GM19240 (cell line): ENCODE data around the gene KRT14.
"Not testable (repeated sequence)": the region's sequence is repeated elsewhere in the genome, so short reads cannot be mapped to it uniquely, and the experiment has no call there.

Experiments
- DNase-seq: peaks from one replicate; pipeline ENCODE4 v3.0.0; 2011; ENCODE audit warnings: low spot score; ENCODE audit not compliant: insufficient read length

KRT14 gene

DNA sequence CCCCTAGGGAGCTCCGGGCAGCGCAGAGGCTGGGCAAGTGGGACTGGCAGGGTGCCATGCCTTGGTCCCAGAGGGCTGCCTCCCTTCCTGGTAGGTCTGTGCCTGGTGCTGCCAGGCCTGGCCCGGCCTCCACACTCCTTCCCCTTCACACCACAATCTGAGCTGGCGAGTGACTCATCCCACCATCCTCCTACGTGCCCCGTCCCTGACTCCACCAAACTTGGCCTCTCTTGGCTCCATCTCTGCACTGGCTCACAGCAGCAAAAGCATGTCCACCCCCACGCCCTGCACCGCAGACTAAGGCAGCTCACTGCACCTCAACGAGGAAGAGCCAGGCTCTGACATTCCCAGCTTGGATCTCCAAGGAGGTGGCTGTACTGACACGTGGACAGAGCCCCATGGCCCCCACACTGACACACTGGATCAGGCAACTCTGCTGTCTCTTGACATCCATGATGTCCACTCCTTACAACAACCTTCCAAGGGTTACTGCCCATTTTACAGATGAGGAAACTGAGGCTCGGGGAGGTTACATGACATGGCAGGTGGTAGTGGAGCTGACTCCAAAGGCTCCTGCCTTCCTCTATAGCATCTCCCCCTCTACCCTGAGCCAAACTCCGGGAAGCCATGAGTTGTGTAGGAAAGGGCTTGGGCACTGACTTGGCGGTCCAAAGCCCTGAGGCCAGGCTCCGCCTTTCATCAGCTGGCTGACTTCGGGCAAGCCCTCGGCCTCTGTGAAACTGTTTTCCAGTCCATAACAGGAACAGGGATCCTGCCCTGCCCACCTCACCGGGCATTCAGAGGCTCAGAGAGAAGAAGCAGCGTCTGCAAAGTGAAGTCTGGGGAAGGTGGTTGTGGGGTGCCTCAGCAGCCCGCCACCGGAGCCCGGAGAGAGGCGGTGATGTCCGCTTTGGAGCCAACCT, 38.5 kb downstream of the KRT14 start:
- DNase-seq: no peak

DNA sequence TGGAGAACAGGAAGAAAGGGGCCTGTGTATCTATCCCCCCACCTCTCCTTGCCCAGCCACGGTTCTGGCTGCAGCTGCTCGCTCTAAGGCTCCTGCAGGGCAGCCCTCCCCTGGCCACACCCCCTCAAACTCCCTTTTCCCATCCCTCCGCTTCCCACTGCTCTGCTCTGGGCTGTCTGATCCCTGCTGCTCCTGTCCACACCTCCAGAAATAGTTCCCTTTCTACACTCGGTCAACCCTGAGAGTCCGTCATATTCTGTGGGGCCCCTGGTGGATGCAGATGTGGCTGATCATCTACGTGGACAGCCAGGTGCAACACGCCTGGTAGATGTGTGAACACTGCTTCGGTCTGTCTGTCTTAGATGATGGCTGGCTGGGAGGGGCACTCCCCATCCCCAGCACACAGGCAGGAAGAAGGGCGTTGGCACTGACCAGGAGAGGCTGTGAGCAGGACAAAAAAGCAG, 39.3 kb downstream of the KRT14 start:
- DNase-seq: no peak

DNA sequence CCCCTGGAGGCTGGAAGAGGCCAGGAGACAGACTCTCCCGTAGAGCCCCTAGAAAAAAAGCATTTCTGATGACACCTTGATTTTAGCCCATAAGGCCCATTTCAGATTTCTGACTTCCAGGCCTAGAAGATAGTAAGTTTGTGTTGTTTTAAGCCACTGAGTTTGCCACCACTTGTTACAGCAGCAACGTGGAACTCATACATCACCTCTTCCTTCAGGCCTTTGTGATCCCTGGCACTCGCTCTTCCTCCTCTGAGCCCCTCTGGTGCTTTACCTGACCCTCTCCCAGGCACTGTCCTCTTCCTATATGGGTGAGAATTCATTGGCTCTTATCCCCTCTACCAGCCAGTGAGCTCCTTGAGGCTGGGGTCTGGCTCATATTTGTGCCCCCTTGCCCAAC, 39.9 kb downstream of the KRT14 start:
- no peak for DNase-seq

DNA sequence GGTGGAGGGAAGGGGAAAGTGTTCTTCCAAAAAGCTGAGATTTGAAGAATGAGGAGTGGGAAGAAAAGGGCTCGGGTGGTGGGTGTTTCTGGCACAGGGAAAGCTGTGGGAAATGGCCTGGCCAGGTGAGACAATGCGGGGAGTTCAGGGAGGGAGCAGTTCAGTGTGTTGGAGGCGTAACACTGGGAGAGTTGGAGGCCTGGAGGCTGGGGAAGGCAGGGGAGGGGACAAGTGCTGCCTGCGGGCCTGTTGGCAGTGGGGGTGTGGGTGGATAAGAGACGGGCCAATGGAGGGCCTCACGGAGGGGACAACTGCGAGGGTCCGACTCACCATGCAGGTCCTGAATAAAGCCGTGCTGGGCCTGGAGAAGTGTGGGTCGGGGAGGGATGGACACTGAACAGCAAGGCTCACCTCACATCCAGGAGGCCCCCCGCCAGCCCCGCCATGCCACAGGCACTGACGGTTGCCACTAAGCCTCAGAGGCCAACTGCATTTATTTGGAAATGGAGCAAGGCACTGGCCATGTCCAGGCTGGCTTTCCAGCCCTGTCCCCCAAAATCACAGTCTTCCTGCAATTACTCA, 40.8 kb downstream of the KRT14 start:
- no peak for DNase-seq

DNA sequence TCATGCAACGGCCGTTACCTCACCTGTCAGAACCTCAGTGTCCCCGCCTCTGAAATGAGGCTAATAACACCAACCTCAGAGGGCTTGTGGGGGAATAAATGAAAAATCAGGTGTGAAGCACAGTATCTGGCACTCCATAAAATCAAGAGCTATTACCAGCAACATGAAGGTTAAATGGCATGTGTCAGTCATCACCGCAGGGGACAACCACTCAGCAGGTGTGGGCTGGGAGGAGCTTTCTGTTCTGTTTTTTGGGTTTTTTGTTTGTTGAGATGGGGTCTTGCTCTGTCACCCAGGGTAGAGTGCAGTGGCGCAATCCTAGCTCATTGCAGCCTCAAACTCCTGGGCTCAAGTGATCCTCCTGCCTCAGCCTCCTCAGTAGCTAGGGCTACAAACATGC, 41.8 kb downstream of the KRT14 start:
- no peak for DNase-seq

DNA sequence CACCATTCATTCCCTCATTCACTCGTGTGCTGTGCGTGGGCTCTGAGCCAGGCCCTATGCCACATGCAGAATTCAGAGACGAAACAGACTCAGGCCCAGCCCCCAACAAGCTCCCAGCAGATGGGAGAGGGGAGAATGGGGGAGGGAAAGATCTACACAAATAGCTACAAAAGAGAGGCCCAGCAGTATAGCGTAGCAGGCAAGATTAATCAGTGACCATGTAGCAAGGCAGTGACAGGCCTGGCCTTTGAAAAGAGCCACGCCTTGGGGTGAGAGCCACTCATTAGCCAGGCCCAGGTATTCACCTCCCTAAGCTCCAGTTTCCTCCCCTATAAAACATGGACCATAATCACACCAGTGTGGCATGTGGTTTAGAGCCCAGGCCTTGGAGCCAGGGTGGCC, 42.2 kb downstream of the KRT14 start:
- no peak for DNase-seq

DNA sequence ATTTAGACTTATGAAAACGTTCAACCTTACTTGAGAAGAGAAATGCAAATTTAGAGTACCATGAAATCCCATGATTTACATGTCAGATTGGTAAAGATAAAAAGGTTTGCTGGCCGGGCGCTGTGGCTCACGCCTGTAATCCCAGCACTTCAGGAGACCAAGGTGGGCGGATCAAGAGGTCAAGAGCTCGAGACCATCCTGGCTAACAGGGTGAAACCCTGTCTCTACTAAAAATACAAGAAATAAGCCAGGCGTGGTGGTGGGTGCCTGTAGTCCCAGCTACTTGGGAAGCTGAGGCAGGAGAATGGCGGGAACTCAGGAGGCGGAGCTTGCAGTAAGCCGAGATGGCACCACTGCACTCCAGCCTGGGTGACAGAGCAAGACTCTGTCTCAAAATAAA, 43.9 kb downstream of the KRT14 start:
- DNase-seq: not testable (repeated sequence)

DNA sequence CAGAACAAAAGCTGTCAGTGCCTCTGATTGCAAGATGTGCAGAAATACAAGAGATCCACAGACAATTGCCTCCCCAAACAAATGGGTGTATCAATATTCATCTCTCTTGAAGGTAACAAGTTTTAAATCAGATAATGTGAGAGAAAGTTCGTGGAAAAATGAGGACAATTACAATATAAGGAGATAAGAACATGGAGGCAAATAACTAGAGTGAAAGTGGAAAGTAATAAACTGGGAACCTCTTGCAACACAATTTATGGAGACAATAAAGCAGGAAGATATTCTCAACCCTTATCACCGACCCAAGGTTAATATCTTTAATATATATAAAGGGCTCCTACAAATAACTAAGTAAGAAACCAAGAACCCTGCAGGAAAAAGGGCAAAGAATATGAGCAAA, 44.3 kb downstream of the KRT14 start:
- no peak for DNase-seq

DNA sequence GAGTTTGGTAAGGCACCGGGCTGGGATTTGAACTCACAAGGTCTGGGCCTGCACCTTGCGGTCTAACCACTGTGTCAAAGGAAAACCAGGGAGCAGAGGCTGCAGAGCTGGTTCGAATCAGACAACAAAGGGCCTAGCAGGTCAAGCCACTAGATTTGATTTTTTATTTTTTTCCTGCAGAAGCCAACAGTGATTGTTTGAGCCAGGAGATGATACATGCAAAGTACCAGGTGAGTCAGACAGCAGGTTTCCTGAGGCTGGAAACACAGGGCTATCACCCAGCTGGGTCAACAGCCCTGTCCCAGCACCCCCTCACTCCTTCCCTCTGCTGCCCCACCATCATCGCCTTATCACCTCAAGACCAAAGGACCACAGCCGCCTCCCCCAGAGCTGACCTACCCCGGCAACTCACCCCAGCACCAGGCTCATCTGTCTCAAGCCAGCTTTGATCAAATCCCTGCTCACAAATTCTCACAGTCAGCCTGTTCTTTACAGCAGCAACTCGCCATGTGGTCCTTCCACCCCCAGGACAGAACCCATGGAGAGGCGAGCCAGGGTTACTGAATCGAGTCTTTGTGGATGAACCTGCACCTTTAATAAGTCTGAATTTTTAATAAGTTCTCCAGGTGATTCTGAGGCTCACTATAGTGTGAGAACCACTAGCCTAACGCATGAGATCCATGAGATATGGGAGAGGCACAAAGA, 45.6 kb downstream of the KRT14 start:
- no peak for DNase-seq

DNA sequence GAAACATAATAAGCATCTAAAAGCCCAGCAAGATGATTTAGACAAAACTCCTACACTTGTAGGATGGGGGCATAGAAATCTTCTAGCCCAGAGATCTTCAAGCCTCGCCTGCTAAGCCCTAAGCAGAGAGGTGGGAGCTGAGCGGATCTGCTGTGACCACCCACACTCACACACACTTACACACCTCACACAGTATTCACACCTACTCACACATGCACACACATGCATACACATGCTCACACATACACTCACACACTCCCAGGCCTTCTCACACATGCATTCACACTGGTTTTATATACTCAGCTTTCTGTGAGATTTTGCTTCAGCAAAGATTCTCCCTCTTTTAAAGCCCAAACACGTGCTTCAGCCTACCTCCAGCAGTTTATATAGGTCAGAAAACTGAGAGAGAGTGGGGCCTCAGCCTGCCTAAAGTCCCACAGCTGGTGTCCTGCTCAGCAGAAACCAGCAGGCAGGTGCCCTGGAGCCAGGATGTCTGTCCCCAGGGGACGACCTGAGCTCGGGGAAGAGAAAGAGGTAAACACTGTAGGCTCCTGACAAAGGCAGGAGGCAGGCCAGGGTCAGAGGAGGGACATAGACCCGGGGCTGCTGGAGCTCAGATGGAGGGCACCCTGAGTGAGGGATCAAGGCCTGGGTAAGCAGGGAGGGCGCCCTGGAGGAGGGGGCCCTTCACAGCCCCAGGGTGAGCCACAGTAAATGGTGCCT, 46.6 kb downstream of the KRT14 start:
- no peak for DNase-seq

DNA sequence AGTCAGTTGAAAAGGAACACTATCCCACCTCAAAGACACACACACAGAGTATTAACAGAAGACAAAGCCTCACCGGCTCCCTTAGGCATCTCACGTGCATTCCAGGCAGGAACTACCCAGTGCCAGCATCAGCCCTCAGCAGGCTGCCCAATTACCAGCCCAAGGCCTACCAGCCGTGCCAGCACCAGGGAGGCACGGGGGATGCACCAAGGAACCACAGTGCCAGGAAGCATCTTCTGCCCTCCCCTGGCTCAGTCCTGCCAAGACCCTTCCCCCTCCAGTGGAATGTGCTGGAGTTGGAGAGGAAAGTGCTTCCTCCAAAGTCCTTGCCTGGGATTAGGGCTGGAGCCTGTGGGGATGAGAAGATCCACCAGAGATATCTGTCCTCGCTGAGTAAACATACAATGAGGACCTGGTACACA, 47.6 kb downstream of the KRT14 start:
- DNase-seq: no peak

DNA sequence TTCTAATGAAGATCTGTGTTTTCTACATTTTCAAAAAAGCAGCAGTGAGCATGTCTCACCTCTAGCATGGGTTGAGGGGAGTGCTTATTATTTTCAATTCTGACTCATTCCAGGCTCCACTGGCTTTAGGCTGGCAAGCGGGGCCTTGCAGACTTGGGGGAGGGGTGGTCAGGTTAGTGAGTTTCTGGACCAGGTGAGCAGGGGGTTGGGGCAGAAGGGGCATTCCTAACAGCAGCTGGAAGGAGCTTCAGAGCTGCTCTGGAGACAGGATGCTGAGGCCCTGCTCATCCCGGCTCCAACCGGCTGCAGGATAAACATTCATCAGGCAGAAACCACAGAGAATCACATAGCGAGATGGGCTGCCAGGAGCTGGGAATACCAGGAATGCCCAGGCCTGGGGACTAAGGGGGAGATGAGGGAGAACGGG, 48.1 kb downstream of the KRT14 start:
- DNase-seq: no peak

DNA sequence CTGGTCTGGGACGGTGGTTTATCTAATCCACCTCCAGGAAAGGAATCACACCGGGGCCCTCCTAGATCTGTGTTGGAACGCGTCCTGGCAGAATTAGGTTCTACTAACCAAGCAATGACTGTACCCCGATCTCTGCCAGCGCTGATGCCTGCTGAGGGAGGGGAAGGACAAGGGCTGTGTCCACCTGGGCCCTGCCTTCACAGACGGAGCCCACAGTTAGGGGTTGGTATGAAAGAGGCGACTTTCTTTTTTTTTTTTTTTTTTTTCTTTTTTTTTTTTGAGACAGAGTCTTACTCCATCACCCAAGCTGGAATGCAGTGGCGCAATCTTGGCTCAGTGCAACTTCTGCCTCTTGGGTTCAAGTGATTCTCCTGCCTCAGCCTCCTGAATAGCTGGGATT, 48.7 kb downstream of the KRT14 start:
- no peak for DNase-seq

DNA sequence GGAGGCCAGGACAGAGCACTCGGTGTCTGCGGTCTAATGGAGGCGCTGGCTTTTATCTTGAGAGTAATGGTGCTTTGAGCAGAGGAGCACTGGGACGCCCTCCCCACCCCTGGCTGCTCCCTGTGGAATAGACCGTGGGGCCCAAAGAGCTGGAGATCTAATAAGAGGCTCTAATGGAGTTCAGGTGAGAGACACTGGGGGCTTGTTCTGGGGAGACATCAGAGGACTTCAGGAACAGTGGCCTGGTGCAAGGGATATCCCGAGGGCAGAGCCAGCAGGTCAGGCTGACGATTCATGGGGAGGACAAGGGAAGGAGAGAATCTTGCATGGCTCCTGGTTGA, 49.1 kb downstream of the KRT14 start:
- no peak for DNase-seq

DNA sequence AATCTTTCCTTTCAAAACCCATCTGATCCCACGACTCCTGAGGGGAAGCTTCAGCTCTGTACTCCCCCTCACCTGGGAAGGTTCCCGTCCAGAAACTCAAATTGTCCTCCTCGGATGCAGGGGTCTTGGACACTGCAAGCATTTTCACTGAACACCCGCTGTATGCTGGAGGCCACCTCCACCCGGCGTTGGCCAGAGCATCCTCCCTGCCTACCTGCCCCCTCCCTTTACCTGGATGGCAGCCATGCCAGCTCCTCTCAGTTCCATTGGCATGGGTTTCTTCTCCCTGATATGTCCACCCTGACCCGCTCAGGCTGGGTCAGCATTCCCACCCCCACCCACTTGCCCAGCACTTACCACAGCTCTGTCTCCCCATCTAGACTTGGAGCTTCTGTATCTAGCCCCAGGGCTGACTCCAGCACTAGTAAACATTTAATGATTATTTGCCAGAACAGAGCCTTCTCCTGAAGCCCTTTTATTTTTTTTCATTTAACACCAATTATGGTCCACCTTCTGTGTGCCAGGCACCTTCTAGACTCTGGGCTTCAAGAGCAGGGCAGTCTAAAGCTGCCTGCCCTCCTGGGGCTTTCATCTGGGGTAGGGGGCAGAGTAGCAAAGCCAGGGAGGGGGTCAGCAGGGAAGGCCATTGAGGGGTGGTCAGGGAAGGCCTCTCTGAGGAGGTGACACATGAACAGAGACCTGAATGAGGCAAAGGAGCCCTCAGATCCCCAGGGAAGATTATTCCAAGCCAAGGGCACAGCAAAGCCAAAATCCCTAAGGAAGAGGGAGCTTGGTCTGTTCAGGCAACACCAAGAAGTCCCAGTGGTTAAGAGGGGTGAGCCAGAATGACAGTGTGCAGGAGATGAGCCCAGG, 49.7 kb downstream of the KRT14 start:
- no peak for DNase-seq

DNA sequence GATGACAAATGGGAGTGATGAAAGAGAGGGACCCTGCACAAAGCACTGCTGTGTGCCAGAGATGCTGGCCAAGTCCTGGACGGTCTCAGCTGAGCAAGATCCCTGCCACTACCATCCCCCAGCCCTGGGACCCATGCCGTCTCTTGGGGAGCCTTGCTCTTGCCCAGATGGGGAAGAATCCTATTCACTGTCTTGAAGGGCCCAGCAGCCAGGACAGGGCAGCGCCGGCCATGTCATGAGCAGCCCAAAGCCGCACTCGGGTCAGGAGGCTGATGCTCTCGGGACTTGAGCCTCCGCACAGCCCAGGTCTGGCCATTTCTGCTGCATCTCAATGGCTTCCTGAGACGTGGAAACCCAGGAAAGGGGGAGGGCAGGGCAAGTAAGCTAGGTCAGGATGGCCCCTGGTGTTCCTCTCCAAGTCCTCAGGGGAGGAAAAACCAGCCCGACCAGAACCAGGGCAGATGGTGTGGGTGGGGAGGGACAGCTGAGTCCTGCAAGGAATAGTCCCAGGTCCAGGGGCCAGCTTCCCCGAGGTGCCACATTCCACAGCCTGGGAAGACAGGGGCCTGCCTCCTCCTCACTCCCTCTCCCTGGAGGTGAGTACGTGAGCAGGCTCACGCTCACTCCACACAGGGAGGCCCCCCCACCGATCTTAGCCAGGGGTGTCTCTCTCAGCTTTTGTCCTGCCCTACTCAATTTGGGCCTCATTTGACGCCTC, 50.8 kb downstream of the KRT14 start:
- no peak for DNase-seq

DNA sequence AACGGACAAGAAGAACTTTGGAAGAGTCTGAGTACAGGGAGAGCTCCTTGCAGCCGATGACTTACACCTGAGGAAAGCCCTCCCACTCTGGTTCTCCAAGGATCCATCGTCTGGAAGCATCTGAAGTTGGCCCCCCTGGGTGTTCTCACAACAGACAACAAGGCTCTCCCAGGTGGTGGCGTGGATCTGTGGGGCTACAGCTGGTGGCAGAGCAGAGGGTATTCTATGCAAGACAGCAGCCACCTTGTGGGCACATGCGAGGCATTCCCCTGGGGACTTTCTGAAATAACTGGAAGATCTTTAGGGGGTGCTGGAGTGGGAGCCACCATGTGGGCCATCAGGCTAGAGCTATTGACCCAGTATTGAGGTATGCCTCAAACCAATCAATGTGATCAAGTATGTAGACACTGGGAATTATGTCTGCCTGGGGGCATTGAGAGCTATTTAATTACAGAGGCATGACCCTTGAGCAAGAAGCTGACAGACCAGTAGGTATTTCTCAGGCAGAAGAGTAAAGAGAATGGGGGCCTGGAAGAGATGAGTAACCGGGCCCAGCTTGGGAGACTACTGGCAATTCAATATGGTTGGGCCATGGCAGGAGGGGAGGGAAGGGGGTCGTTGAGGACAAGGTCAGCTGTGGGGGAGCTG, 51.7 kb downstream of the KRT14 start:
- no peak for DNase-seq

DNA sequence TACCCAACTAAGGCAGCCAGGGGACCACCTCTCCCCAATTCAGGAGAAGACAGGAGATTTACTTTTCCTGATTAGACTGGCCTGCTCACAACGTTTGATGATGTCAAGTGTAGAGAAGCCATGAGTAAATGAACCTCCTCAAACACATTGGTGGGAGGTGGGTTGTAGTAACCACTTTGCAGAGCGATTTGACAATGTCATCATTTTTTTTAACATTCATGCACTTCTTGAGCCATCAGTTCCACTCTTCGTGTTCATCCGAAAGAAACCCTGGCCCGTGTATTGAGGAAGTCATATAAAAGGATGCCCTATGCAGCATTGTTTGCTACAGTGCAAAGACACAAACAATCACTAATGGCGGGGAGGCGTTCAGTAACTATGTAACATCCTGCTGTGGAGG, 53.1 kb downstream of the KRT14 start:
- no peak for DNase-seq

DNA sequence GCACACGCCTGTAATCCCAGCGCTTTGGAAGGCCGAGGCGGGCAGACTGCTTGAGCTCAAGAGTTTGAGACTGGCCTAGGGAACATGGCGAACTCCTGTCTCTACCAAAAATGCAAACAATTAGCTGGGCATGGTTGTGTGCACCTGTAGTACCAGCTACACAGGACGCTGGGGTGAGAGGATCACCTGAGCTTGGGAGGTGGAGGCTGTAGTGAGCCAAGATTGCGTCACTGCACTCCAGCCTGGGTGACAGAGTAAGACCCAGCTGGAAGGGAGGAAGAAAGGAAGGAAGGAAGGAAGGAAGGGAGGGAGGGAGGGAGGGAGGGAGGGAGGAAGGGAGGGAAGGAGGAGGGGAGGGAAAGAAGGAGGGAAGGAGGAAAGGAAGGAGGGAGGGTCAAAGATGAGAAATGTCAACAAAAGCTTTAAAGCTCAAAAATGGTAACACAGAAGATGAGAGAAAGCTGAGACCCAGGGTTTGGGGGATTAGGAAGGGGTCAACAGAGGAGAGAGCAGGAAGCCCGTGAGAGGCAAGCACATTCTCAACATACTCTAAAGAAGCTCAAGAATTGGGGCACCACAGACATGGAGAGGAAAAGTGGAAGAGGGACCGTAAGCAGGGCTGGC, 53.6 kb downstream of the KRT14 start:
- DNase-seq: no peak
